ENCODE results near the gene ADAP1. TPM values are rescaled to one million over a fixed set of nuclear protein-coding genes. Genes with fewer than 3 reads are reported as not detected.
"Not testable (repeated sequence)": the region's sequence is repeated elsewhere in the genome, so short reads cannot be mapped to it uniquely, and the experiment has no call there.

ADAP1 gene
- total RNA-seq, 1 donor from 2014 or later = 5.2 TPM

GRCh38 chr7:946256-946996 lies 8.1 kb downstream of the ADAP1 start:
- H3K9me3 Mint-ChIP-seq = no peaks in the 10 kb centered on the region
- peaks cover 14% of the 10 kb centered on the region for H3K27me3 Mint-ChIP-seq (ENCODE audit: low read depth)
- H3K36me3 Mint-ChIP-seq (ENCODE audit: low read depth) = no peaks in the 10 kb centered on the region
- H3K27ac Mint-ChIP-seq (ENCODE audit: unreplicated experiment) = no peak overlapping the region
- H3K4me1 Mint-ChIP-seq = no peaks in the 10 kb centered on the region
- DNase-seq (ENCODE audit: low read depth, low spot score) = no peak
- TF ChIP-seq, protein P1, sequence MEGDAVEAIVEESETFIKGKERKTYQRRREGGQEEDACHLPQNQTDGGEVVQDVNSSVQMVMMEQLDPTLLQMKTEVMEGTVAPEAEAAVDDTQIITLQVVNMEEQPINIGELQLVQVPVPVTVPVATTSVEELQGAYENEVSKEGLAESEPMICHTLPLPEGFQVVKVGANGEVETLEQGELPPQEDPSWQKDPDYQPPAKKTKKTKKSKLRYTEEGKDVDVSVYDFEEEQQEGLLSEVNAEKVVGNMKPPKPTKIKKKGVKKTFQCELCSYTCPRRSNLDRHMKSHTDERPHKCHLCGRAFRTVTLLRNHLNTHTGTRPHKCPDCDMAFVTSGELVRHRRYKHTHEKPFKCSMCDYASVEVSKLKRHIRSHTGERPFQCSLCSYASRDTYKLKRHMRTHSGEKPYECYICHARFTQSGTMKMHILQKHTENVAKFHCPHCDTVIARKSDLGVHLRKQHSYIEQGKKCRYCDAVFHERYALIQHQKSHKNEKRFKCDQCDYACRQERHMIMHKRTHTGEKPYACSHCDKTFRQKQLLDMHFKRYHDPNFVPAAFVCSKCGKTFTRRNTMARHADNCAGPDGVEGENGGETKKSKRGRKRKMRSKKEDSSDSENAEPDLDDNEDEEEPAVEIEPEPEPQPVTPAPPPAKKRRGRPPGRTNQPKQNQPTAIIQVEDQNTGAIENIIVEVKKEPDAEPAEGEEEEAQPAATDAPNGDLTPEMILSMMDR (conservative IDR thresholded peaks at IDR 0.05) = no peak
- H3K4me3 Mint-ChIP-seq = no peak overlapping the region

- TF ChIP-seq, protein P1 (conservative IDR thresholded peaks at IDR 0.05) = no peak
- Mint-ChIP-seq H3K36me3 (ENCODE audit: low read depth) (no peaks in the 10 kb centered on the region), H3K27ac (ENCODE audit: unreplicated experiment) (no peak overlapping the region), H3K4me3 (no peak overlapping the region), H3K27me3 (ENCODE audit: low read depth) (peaks cover 21% of the 10 kb centered on the region), H3K4me1 (no peaks in the 10 kb centered on the region), H3K9me3 (no peaks in the 10 kb centered on the region)
- no peak for DNase-seq (ENCODE audit: low read depth, low spot score)
Observed at GRCh38 chr7:945556-946255, 8.8 kb downstream of the ADAP1 start.

GRCh38 chr7:945147-945555 lies 9.3 kb downstream of the ADAP1 start:
- no peak overlapping the region for H3K27ac Mint-ChIP-seq (ENCODE audit: unreplicated experiment)
- H3K9me3 Mint-ChIP-seq = peaks cover 2% of the 10 kb centered on the region

GRCh38 chr7:944744-945143 lies 9.7 kb downstream of the ADAP1 start:
- peaks cover 31% of the 10 kb centered on the region for H3K27me3 Mint-ChIP-seq (ENCODE audit: low read depth)
- TF ChIP-seq, protein P1 (conservative IDR thresholded peaks at IDR 0.05) = no peak
- H3K4me1 Mint-ChIP-seq = no peaks in the 10 kb centered on the region
- DNase-seq (ENCODE audit: low read depth, low spot score) = no peak
- H3K36me3 Mint-ChIP-seq (ENCODE audit: low read depth) = no peaks in the 10 kb centered on the region
- peaks cover 6% of the 10 kb centered on the region for H3K9me3 Mint-ChIP-seq
- H3K27ac Mint-ChIP-seq (ENCODE audit: unreplicated experiment) = no peak overlapping the region
- no peak overlapping the region for H3K4me3 Mint-ChIP-seq

More at GRCh38 chr7:945147-945555, 9.3 kb downstream of the ADAP1 start:
- TF ChIP-seq, protein P1 (conservative IDR thresholded peaks at IDR 0.05) = no peak
- H3K4me3 Mint-ChIP-seq = no peak overlapping the region
- no peaks in the 10 kb centered on the region for H3K36me3 Mint-ChIP-seq (ENCODE audit: low read depth)
- peaks cover 27% of the 10 kb centered on the region for H3K27me3 Mint-ChIP-seq (ENCODE audit: low read depth)
- no peak for DNase-seq (ENCODE audit: low read depth, low spot score)
- no peaks in the 10 kb centered on the region for H3K4me1 Mint-ChIP-seq

DNA sequence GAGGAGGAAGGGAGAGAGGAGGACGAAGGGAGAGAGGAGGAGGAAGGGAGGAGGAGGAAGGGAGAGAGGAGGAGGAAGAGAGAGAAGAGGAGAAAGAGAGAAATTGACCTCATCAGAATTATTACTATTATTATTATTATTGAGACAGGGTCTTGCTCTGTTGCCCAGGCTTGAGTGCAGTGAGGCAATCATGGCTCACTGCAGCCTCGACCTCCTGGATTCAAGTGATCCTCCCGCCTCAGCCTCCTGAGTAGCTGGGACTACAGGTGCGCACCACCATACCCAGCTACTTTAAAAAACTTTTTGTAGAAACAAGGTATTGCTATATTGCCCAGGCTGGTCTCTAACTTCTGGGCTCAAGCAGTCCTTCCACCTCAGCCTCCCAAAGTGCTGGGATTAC lies 10.7 kb downstream of the ADAP1 start:
- H3K27ac Mint-ChIP-seq (ENCODE audit: unreplicated experiment); H3K36me3 Mint-ChIP-seq (ENCODE audit: low read depth); H3K4me1 Mint-ChIP-seq; H3K4me3 Mint-ChIP-seq; DNase-seq (ENCODE audit: low read depth, low spot score); H3K9me3 Mint-ChIP-seq: not testable (repeated sequence)
- H3K27me3 Mint-ChIP-seq (ENCODE audit: low read depth) = peaks cover 32% of the 10 kb centered on the region
